Measurements from ENCODE around the gene NYAP2.

NYAP2 gene

GRCh38 chr2:225464346-225465025, 65.0 kb downstream of the NYAP2 start:
- TF ChIP-seq CTCF (IDR thresholded peaks at IDR 0.05; ENCODE audit: insufficient read depth, low read length, missing control alignments): no peak
- CTCF ChIA-PET: no interaction called here
- no peak for DNase-seq (ENCODE audit: low read depth, low spot score)
- POLR2A ChIA-PET: no interaction called here
- no peak overlapping the region for H3K4me3 ChIP-seq (ENCODE audit: low read depth, low read length)

GRCh38 chr2:225465827-225466226, 66.3 kb downstream of the NYAP2 start:
- POLR2A ChIA-PET: no interaction called here
- TF ChIP-seq CTCF (IDR thresholded peaks at IDR 0.05; ENCODE audit: insufficient read depth, low read length, missing control alignments): no peak
- no peak for DNase-seq (ENCODE audit: low read depth, low spot score)

GRCh38 chr2:225466891-225467604, 67.5 kb downstream of the NYAP2 start:
- no peak for TF ChIP-seq CTCF (IDR thresholded peaks at IDR 0.05; ENCODE audit: insufficient read depth, low read length, missing control alignments)
- H3K4me3 ChIP-seq (ENCODE audit: low read depth, low read length): no peak overlapping the region
- ChIA-PET CTCF (no interaction called here), POLR2A (no interaction called here)
- DNase-seq (ENCODE audit: low read depth, low spot score): no peak

More at GRCh38 chr2:225465827-225466226, 66.3 kb downstream of the NYAP2 start:
- CTCF ChIA-PET: no interaction called here
- no peak overlapping the region for H3K4me3 ChIP-seq (ENCODE audit: low read depth, low read length)

- ChIA-PET CTCF (no interaction called here), POLR2A (no interaction called here)
- no peak for DNase-seq (ENCODE audit: low read depth, low spot score)
- TF ChIP-seq CTCF (IDR thresholded peaks at IDR 0.05; ENCODE audit: insufficient read depth, low read length, missing control alignments): no peak
- no peak overlapping the region for H3K4me3 ChIP-seq (ENCODE audit: low read depth, low read length)
Observed at GRCh38 chr2:225468131-225468530, 68.6 kb downstream of the NYAP2 start.

GRCh38 chr2:225471039-225471438, 71.5 kb downstream of the NYAP2 start:
- ChIA-PET POLR2A (no interaction called here), CTCF (no interaction called here)
- DNase-seq (ENCODE audit: low read depth, low spot score): no peak
- no peak overlapping the region for H3K4me3 ChIP-seq (ENCODE audit: low read depth, low read length)
- no peak for TF ChIP-seq CTCF (IDR thresholded peaks at IDR 0.05; ENCODE audit: insufficient read depth, low read length, missing control alignments)

GRCh38 chr2:225471482-225471881, 72.0 kb downstream of the NYAP2 start:
- ChIA-PET CTCF (no interaction called here), POLR2A (interaction anchor here (0.6 kb wide), 1 partner anchor 122 kb away, joined by 3 read pairs; no protein-coding TSS in a partner anchor)
- no peak overlapping the region for H3K4me3 ChIP-seq (ENCODE audit: low read depth, low read length)
- no peak for DNase-seq (ENCODE audit: low read depth, low spot score)
- TF ChIP-seq CTCF (IDR thresholded peaks at IDR 0.05; ENCODE audit: insufficient read depth, low read length, missing control alignments): no peak
